CD8-positive, alpha-beta memory T cell (primary cell): ENCODE measurements around the gene TNFRSF21. TPM values are rescaled to one million over a fixed set of nuclear protein-coding genes. Genes with fewer than 3 reads are reported as not detected.

Experiments used
- CTCF ChIA-PET: fragments of 350-600 bp; sonication (Branson Sonifier 250); formaldehyde crosslinking; loops from one replicate; lab custom pipeline; 2021; ENCODE audit warnings: antibody characterized with exemption; lab: Charles Lee
- POLR2A ChIA-PET: fragments of 350-600 bp; sonication (Branson Sonifier 250); formaldehyde crosslinking; loops from one replicate; lab custom pipeline; 2021; ENCODE audit warnings: antibody characterized with exemption; lab: Charles Lee
- DNase-seq, 5 donors: peaks; one replicate each; pipeline versions ENCODE4 v3.0.0 to v3.0.0-alpha.2; 2020 to 2022; ENCODE audit warnings: mixed read lengths in 1 of 5
- H3K27ac ChIP-seq: one replicate; pipeline ENCODE4 v1.7.0; 2013; ENCODE audit warnings: low read depth, mild to moderate bottlenecking, low read length, moderate library complexity
- H3K27me3 ChIP-seq: 2 replicates; pipeline ENCODE4 v1.7.0; 2013; ENCODE audit warnings: low read length, mild to moderate bottlenecking; ENCODE audit not compliant: insufficient read depth, poor library complexity, severe bottlenecking
- H3K36me3 ChIP-seq: 2 replicates; pipeline ENCODE4 v1.7.0; 2013; ENCODE audit warnings: mild to moderate bottlenecking, low read length, moderate library complexity; ENCODE audit not compliant: insufficient read depth
- H3K4me1 ChIP-seq: 2 replicates; pipeline ENCODE4 v1.7.0; 2013; ENCODE audit warnings: mild to moderate bottlenecking, low read length, moderate library complexity; ENCODE audit not compliant: insufficient read depth
- H3K4me3 ChIP-seq: 2 replicates; pipeline ENCODE4 v1.7.0; 2013; ENCODE audit warnings: mild to moderate bottlenecking, low read length
- H3K9me3 ChIP-seq: 2 replicates; pipeline ENCODE4 v1.7.0; 2013; ENCODE audit warnings: mild to moderate bottlenecking, low read length
- H3K27ac Mint-ChIP-seq, 8 donors: one replicate each; pipeline ENCODE4 v1.8.0; 2020 to 2021; ENCODE audit warnings: mixed read lengths in 8 of 8, mild to moderate bottlenecking in 6 of 8, inconsistent platforms in 3 of 8, moderate library complexity in 3 of 8
- H3K27me3 Mint-ChIP-seq, 2 donors: one replicate each; pipeline ENCODE4 v1.8.0; 2020 to 2021; ENCODE audit warnings: mixed read lengths in 2 of 2, mild to moderate bottlenecking in 1 of 2, moderate library complexity in 1 of 2
- H3K36me3 Mint-ChIP-seq, 3 donors: one replicate each; pipeline ENCODE4 v1.8.0; 2020 to 2021; ENCODE audit warnings: mixed read lengths in 3 of 3, inconsistent platforms in 1 of 3, mild to moderate bottlenecking in 1 of 3
- H3K4me1 Mint-ChIP-seq, 3 donors: one replicate each; pipeline ENCODE4 v1.8.0; 2020 to 2021; ENCODE audit warnings: mixed read lengths in 3 of 3, inconsistent platforms in 1 of 3, mild to moderate bottlenecking in 1 of 3
- H3K4me3 Mint-ChIP-seq, 7 donors: one replicate each; pipeline ENCODE4 v1.8.0; 2020 to 2021; ENCODE audit warnings: mixed read lengths in 7 of 7, mild to moderate bottlenecking in 6 of 7, moderate library complexity in 4 of 7, inconsistent platforms in 2 of 7
- H3K9me3 Mint-ChIP-seq, 5 donors: one replicate each; pipeline ENCODE4 v1.8.0; 2020 to 2022; ENCODE audit warnings: mixed read lengths in 5 of 5, mild to moderate bottlenecking in 3 of 5, moderate library complexity in 2 of 5, inconsistent platforms in 1 of 5
- polyA plus RNA-seq: library from polyadenylated mRNA; unstranded; fragments of 300-500 nt; fragmentation: Illumina TruSeq; gene quantifications from one replicate; pipeline ENCODE4 v1.2.3, GENCODE V29; 2021
- total RNA-seq, 2 experiments: library from RNA; stranded (reverse); gene quantifications; one replicate each; pipeline ENCODE4 v1.2.3, GENCODE V29; 2021

TNFRSF21 gene
- total and polyA plus RNA-seq, 3 experiments from 2014 or later: 0.06 to 1.8 (median 1.7) TPM

DNA sequence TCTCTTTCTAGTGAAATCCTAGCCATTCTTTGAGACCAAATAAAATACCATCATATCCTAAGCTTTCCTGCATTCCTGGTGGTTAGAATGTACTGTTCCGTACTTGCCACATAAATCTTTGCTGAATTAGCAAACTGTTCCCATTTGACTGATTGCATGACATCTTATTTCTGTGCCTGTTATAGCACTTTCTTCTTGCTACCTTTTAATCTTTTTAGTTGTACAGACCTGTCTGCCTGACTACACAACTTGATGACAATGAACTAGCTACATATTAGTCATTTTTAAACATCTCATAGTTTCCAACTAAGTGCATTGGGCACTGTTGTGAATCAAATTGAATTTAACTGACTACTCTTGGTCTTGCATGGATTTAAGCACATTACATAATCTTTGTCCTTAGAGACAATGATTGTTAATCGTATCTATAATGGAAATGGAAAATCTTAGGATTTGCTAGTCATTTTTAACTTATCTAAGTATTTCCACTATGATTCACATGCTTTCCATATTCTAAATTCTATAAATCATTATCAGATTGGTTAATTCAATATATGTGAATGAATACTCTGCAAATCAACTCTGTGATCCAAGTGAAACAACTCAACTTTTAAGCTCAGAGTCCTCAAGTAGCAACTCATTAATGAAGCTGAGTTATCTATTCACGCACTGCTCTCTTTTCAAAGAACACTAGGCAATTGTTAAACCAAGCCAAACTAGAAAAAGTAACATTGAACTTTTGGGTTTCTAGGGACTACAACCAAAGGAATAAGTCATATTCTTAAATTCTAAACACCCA, 109.0 kb downstream of the TNFRSF21 start:
- POLR2A ChIA-PET: no interaction called here

GRCh38 chr6:47197682-47198640, 111.7 kb downstream of the TNFRSF21 start:
- CTCF ChIA-PET: no interaction called here

More for the DNA sequence above, 109.0 kb downstream of the TNFRSF21 start:
- no peaks in the 10 kb centered on the region for H3K4me1 ChIP-seq
- H3K9me3 ChIP-seq: no peaks in the 10 kb centered on the region
- Mint-ChIP-seq H3K27me3 (peaks cover 0 to 2% of the 10 kb centered on the region in 2 donors), H3K9me3 (peaks cover 0 to 2% (median 0%) of the 10 kb centered on the region in 5 donors), H3K27ac (no peak overlapping the region), H3K4me1 (peaks cover 2 to 14% (median 5%) of the 10 kb centered on the region in 3 donors), H3K4me3 (no peak overlapping the region), H3K36me3 (no peaks in the 10 kb centered on the region)
- CTCF ChIA-PET: no interaction called here
- DNase-seq: no peak
- H3K36me3 ChIP-seq: no peaks in the 10 kb centered on the region
- no peak overlapping the region for H3K27ac ChIP-seq
- H3K27me3 ChIP-seq: no peaks in the 10 kb centered on the region
- H3K4me3 ChIP-seq: no peak overlapping the region

GRCh38 chr6:47196113-47196512, 113.6 kb downstream of the TNFRSF21 start:
- no peaks in the 10 kb centered on the region for H3K9me3 ChIP-seq
- H3K36me3 ChIP-seq: no peaks in the 10 kb centered on the region
- CTCF ChIA-PET: no interaction called here
- no peak overlapping the region for H3K4me3 ChIP-seq
- no peaks in the 10 kb centered on the region for H3K27me3 ChIP-seq
- Mint-ChIP-seq H3K36me3 (no peaks in the 10 kb centered on the region), H3K9me3 (peaks cover 0 to 2% (median 0%) of the 10 kb centered on the region in 5 donors), H3K4me1 (peaks cover 2 to 11% (median 5%) of the 10 kb centered on the region in 3 donors), H3K27ac (no peak overlapping the region), H3K27me3 (no peaks in the 10 kb centered on the region), H3K4me3 (no peak overlapping the region)
- POLR2A ChIA-PET: no interaction called here
- no peak for DNase-seq
- no peak overlapping the region for H3K27ac ChIP-seq
- no peaks in the 10 kb centered on the region for H3K4me1 ChIP-seq

More at GRCh38 chr6:47197682-47198640, 111.7 kb downstream of the TNFRSF21 start:
- Histone ChIP-seq H3K4me3 (peak overlapping the region; percentile 24), H3K4me1 (no peaks in the 10 kb centered on the region), H3K36me3 (no peaks in the 10 kb centered on the region), H3K27ac (no peak overlapping the region), H3K27me3 (no peaks in the 10 kb centered on the region), H3K9me3 (no peaks in the 10 kb centered on the region)
- Mint-ChIP-seq H3K27me3 (no peaks in the 10 kb centered on the region), H3K36me3 (no peaks in the 10 kb centered on the region), H3K27ac (no peak overlapping the region), H3K9me3 (peaks cover 0 to 2% (median 0%) of the 10 kb centered on the region in 5 donors), H3K4me1 (peaks cover 2 to 11% (median 5%) of the 10 kb centered on the region in 3 donors), H3K4me3 (peak overlapping the region in 3 of 7 donors; percentile 10 to 47 (median 27))
- no peak for DNase-seq
- POLR2A ChIA-PET: no interaction called here

GRCh38 chr6:47195011-47195650, 114.6 kb downstream of the TNFRSF21 start:
- CTCF ChIA-PET: no interaction called here
- Mint-ChIP-seq H3K9me3 (peaks cover 0 to 2% (median 0%) of the 10 kb centered on the region in 5 donors), H3K36me3 (no peaks in the 10 kb centered on the region), H3K27me3 (no peaks in the 10 kb centered on the region), H3K27ac (no peak overlapping the region), H3K4me3 (no peak overlapping the region), H3K4me1 (peaks cover 2 to 11% (median 5%) of the 10 kb centered on the region in 3 donors)
- Histone ChIP-seq H3K4me1 (no peaks in the 10 kb centered on the region), H3K9me3 (no peaks in the 10 kb centered on the region), H3K27me3 (no peaks in the 10 kb centered on the region), H3K27ac (no peak overlapping the region), H3K4me3 (no peak overlapping the region), H3K36me3 (no peaks in the 10 kb centered on the region)
- DNase-seq: no peak
- POLR2A ChIA-PET: no interaction called here

DNA sequence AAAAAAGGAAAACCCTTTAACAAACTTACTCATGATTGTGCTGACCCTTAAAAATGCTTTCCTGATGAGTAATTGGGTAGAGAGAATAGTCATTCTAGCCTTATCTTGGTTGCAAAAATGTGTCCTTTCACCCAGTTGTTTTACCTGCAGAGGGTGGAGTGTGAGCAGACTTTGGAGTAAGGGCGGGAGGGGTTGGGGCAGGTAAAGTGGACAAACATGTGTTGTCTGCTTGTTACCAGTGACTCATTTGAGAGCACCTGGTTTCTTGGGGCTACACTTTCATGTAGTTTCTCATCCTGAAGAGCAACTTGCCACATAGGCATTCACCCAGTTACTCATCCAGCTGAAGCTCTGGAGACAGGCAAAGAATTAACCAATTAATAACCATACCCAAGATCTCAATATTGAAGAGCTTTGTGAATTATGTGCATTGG, 121.1 kb downstream of the TNFRSF21 start:
- no peak overlapping the region for H3K4me3 Mint-ChIP-seq
- H3K4me3 ChIP-seq: no peak overlapping the region
- no peaks in the 10 kb centered on the region for H3K4me1 Mint-ChIP-seq
- no peaks in the 10 kb centered on the region for H3K36me3 Mint-ChIP-seq
- ChIA-PET POLR2A (no interaction called here), CTCF (no interaction called here)
- peaks cover 8 to 16% of the 10 kb centered on the region in 2 donors for H3K27me3 Mint-ChIP-seq
- H3K9me3 ChIP-seq: no peaks in the 10 kb centered on the region
- no peaks in the 10 kb centered on the region for H3K36me3 ChIP-seq
- H3K27ac ChIP-seq: no peak overlapping the region
- H3K27me3 ChIP-seq: no peaks in the 10 kb centered on the region
- no peaks in the 10 kb centered on the region for H3K4me1 ChIP-seq
- H3K27ac Mint-ChIP-seq: no peak overlapping the region
- H3K9me3 Mint-ChIP-seq: peaks cover 0 to 2% (median 0%) of the 10 kb centered on the region in 5 donors
- DNase-seq: no peak

DNA sequence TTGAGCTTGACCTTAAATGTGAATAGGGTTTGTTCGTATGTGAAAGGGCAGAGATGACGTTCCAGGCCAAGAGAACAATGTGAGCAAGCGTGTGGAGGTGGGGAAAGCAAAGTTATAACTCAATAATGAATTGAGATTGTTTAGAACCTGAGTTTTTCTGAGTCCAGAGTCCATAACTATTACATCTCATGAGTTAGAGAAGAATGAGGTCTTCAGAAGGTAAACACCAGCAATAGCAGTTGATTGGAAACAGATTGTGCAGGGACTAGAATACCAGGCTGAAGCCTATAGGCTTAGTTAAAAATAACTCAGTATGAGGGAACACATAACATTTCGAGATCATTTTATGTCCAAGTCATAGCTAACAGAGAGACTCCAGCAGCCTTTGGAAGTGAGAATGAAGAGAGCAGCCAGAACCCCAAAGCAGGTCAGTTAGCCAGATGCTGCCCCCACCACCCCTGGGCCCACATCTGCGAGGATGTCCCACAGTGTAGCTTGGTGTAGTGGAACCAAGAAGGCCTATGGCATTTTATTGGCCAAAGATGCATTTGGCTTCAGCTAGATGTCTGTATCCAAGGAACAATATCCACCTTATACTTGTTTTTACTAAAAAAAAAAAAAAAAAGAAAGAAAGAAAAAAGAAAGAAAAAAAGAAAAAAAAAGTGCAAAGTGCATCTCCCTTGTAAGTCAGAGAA, 121.7 kb downstream of the TNFRSF21 start:
- Histone ChIP-seq H3K9me3 (no peaks in the 10 kb centered on the region), H3K27ac (no peak overlapping the region), H3K27me3 (no peaks in the 10 kb centered on the region), H3K4me1 (no peaks in the 10 kb centered on the region), H3K36me3 (no peaks in the 10 kb centered on the region), H3K4me3 (no peak overlapping the region)
- DNase-seq: no peak
- POLR2A ChIA-PET: no interaction called here
- CTCF ChIA-PET: no interaction called here
- no peaks in the 10 kb centered on the region for H3K36me3 Mint-ChIP-seq
- H3K9me3 Mint-ChIP-seq: peaks cover 0 to 2% (median 0%) of the 10 kb centered on the region in 5 donors
- peaks cover 8 to 16% of the 10 kb centered on the region in 2 donors for H3K27me3 Mint-ChIP-seq
- no peak overlapping the region for H3K27ac Mint-ChIP-seq
- H3K4me1 Mint-ChIP-seq: no peaks in the 10 kb centered on the region
- no peak overlapping the region for H3K4me3 Mint-ChIP-seq

DNA sequence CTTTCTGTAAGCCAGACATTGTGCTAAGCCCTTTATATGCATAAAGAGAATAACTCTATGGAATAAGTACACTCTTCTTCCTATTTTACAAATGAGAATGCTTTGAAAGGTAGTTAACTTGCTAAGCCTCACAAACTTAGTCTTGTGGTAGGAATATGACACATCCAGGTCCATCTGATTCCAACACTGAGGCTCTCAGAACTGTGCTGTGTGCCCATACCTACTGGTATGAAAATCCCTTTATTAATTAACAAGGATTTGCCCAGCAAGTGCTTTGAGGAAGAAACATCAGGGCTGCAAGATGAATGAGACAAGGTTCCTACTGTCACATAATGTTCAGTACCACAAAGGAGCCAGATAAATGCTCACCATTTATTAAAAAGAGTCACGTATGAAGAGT, 122.6 kb downstream of the TNFRSF21 start:
- peaks cover 0 to 2% (median 0%) of the 10 kb centered on the region in 5 donors for H3K9me3 Mint-ChIP-seq
- CTCF ChIA-PET: no interaction called here
- Histone ChIP-seq H3K27me3 (no peaks in the 10 kb centered on the region), H3K4me1 (no peaks in the 10 kb centered on the region), H3K27ac (no peak overlapping the region), H3K4me3 (no peak overlapping the region), H3K9me3 (no peaks in the 10 kb centered on the region), H3K36me3 (no peaks in the 10 kb centered on the region)
- H3K27ac Mint-ChIP-seq: no peak overlapping the region
- no peaks in the 10 kb centered on the region for H3K4me1 Mint-ChIP-seq
- no peaks in the 10 kb centered on the region for H3K36me3 Mint-ChIP-seq
- POLR2A ChIA-PET: no interaction called here
- DNase-seq: no peak
- H3K27me3 Mint-ChIP-seq: peaks cover 8 to 16% of the 10 kb centered on the region in 2 donors
- H3K4me3 Mint-ChIP-seq: no peak overlapping the region
